Measurements from ENCODE around the gene SNED1. TPM values are rescaled to one million over a fixed set of nuclear protein-coding genes. Genes with fewer than 3 reads are reported as not detected.
"Not testable (repeated sequence)": the region's sequence is repeated elsewhere in the genome, so short reads cannot be mapped to it uniquely, and the experiment has no call there.

SNED1 gene
- total and polyA plus RNA-seq, 3 experiments from 2014 or later: 0.90 to 3.5 (median 1.8) TPM

GRCh38 chr2:241088791-241089732 is 90.6 kb downstream of the SNED1 start:
- H3K4me1 Mint-ChIP-seq: peaks cover 4 to 25% (median 17%) of the 10 kb centered on the region in 3 donors
- POLR2A ChIA-PET: interaction anchor here (0.6 kb wide), 1 partner anchor 13 kb away, joined by 4 read pairs; no protein-coding TSS in a partner anchor

GRCh38 chr2:241091201-241091600 is 92.8 kb downstream of the SNED1 start:
- H3K36me3 Mint-ChIP-seq: peaks cover 15 to 91% (median 21%) of the 10 kb centered on the region in 3 donors

More at GRCh38 chr2:241088791-241089732, 90.6 kb downstream of the SNED1 start:
- CTCF ChIA-PET: interaction anchor here (1.0 to 1.6 kb wide), 3 partner anchors 11 to 61 kb away, joined by 3 to 6 read pairs (median 3); partner anchors contain the start of genes PASK and PPP1R7
- H3K36me3 Mint-ChIP-seq: peaks cover 16 to 85% (median 23%) of the 10 kb centered on the region in 3 donors
- Histone ChIP-seq H3K4me1 (ENCODE audit: insufficient read depth, low read length) (no peaks in the 10 kb centered on the region), H3K27ac (ENCODE audit: low read depth, low read length) (no peak overlapping the region), H3K4me3 (ENCODE audit: low read length) (no peak overlapping the region), H3K36me3 (ENCODE audit: insufficient read depth, low read length) (peaks cover 51% of the 10 kb centered on the region), H3K9me3 (ENCODE audit: low read length) (no peaks in the 10 kb centered on the region), H3K27me3 (ENCODE audit: insufficient read depth, low read length, poor library complexity, severe bottlenecking) (no peaks in the 10 kb centered on the region)
- H3K27me3 Mint-ChIP-seq: peaks cover 0 to 2% of the 10 kb centered on the region in 2 donors
- peak overlapping the region in 1 of 7 donors; percentile 27 for H3K4me3 Mint-ChIP-seq
- peak overlapping the region in 3 of 8 donors; percentile 12 to 35 (median 21) for H3K27ac Mint-ChIP-seq
- H3K9me3 Mint-ChIP-seq: no peaks in the 10 kb centered on the region
- peak in 1 of 5 donors; percentile 49 for DNase-seq

GRCh38 chr2:241091734-241092445 is 93.5 kb downstream of the SNED1 start:
- no peak overlapping the region for H3K4me3 ChIP-seq (ENCODE audit: low read length)
- no peak overlapping the region for H3K27ac ChIP-seq (ENCODE audit: low read depth, low read length)
- Mint-ChIP-seq H3K27ac (peak overlapping the region in 3 of 8 donors; percentile 50 to 88 (median 51)), H3K4me3 (no peak overlapping the region), H3K27me3 (peaks cover 0 to 2% of the 10 kb centered on the region in 2 donors), H3K36me3 (peaks cover 9 to 91% (median 21%) of the 10 kb centered on the region in 3 donors), H3K4me1 (peaks cover 24 to 48% (median 42%) of the 10 kb centered on the region in 3 donors), H3K9me3 (no peaks in the 10 kb centered on the region)
- H3K27me3 ChIP-seq (ENCODE audit: insufficient read depth, low read length, poor library complexity, severe bottlenecking): no peaks in the 10 kb centered on the region
- H3K36me3 ChIP-seq (ENCODE audit: insufficient read depth, low read length): peaks cover 53% of the 10 kb centered on the region
- ChIA-PET CTCF (interaction anchor here (1.5 to 1.8 kb wide), 2 partner anchors 58 to 59 kb away, joined by 3 read pairs; partner anchors contain the start of gene PASK), POLR2A (no interaction called here)
- H3K9me3 ChIP-seq (ENCODE audit: low read length): no peaks in the 10 kb centered on the region
- no peak for DNase-seq
- H3K4me1 ChIP-seq (ENCODE audit: insufficient read depth, low read length): peaks cover 25% of the 10 kb centered on the region

More at GRCh38 chr2:241091201-241091600, 92.8 kb downstream of the SNED1 start:
- ChIA-PET CTCF (interaction anchor here (1.5 to 1.8 kb wide), 2 partner anchors 58 to 60 kb away, joined by 3 read pairs; partner anchors contain the start of gene PASK), POLR2A (no interaction called here)
- H3K27me3 Mint-ChIP-seq: peaks cover 0 to 2% of the 10 kb centered on the region in 2 donors
- Histone ChIP-seq H3K27ac (ENCODE audit: low read depth, low read length) (no peak overlapping the region), H3K9me3 (ENCODE audit: low read length) (no peaks in the 10 kb centered on the region), H3K4me3 (ENCODE audit: low read length) (no peak overlapping the region), H3K27me3 (ENCODE audit: insufficient read depth, low read length, poor library complexity, severe bottlenecking) (no peaks in the 10 kb centered on the region), H3K36me3 (ENCODE audit: insufficient read depth, low read length) (peaks cover 55% of the 10 kb centered on the region), H3K4me1 (ENCODE audit: insufficient read depth, low read length) (peaks cover 18% of the 10 kb centered on the region)
- H3K27ac Mint-ChIP-seq: peak overlapping the region in 4 of 8 donors; percentile 10 to 88 (median 34)
- H3K4me3 Mint-ChIP-seq: no peak overlapping the region
- H3K9me3 Mint-ChIP-seq: no peaks in the 10 kb centered on the region
- peaks cover 19 to 41% (median 35%) of the 10 kb centered on the region in 3 donors for H3K4me1 Mint-ChIP-seq
- DNase-seq: no peak

GRCh38 chr2:241092677-241093076 is 94.3 kb downstream of the SNED1 start:
- Mint-ChIP-seq H3K4me1 (peaks cover 31 to 56% (median 50%) of the 10 kb centered on the region in 3 donors), H3K27ac (peak overlapping the region in 2 of 8 donors; percentile 23 to 78), H3K4me3 (no peak overlapping the region), H3K27me3 (peaks cover 0 to 2% of the 10 kb centered on the region in 2 donors), H3K9me3 (no peaks in the 10 kb centered on the region), H3K36me3 (peaks cover 9 to 91% (median 24%) of the 10 kb centered on the region in 3 donors)
- DNase-seq: no peak
- Histone ChIP-seq H3K9me3 (ENCODE audit: low read length) (no peaks in the 10 kb centered on the region), H3K4me3 (ENCODE audit: low read length) (no peak overlapping the region), H3K27ac (ENCODE audit: low read depth, low read length) (no peak overlapping the region), H3K27me3 (ENCODE audit: insufficient read depth, low read length, poor library complexity, severe bottlenecking) (no peaks in the 10 kb centered on the region), H3K4me1 (ENCODE audit: insufficient read depth, low read length) (peaks cover 33% of the 10 kb centered on the region), H3K36me3 (ENCODE audit: insufficient read depth, low read length) (peaks cover 52% of the 10 kb centered on the region)
- CTCF ChIA-PET: interaction anchor here (0.7 to 1.1 kb wide), 3 partner anchors 10 to 58 kb away, joined by 3 read pairs; partner anchors contain the start of gene PPP1R7
- POLR2A ChIA-PET: interaction anchor here (0.8 to 1.4 kb wide), 2 partner anchors 10 to 57 kb away, joined by 3 to 4 read pairs; partner anchors contain the start of gene MTERF4

- not testable (repeated sequence) for H3K27me3 ChIP-seq (ENCODE audit: insufficient read depth, low read length, poor library complexity, severe bottlenecking); DNase-seq; H3K9me3 ChIP-seq (ENCODE audit: low read length); H3K27me3 Mint-ChIP-seq; H3K4me3 ChIP-seq (ENCODE audit: low read length); H3K4me3 Mint-ChIP-seq; H3K9me3 Mint-ChIP-seq; H3K27ac ChIP-seq (ENCODE audit: low read depth, low read length)
- peaks cover 33 to 59% (median 56%) of the 10 kb centered on the region in 3 donors for H3K4me1 Mint-ChIP-seq
- Histone ChIP-seq H3K36me3 (ENCODE audit: insufficient read depth, low read length) (peaks cover 52% of the 10 kb centered on the region), H3K4me1 (ENCODE audit: insufficient read depth, low read length) (peaks cover 35% of the 10 kb centered on the region)
- peaks cover 9 to 90% (median 21%) of the 10 kb centered on the region in 3 donors for H3K36me3 Mint-ChIP-seq
- POLR2A ChIA-PET: interaction anchor here (0.6 to 1.4 kb wide), 3 partner anchors 9 to 56 kb away, joined by 3 to 4 read pairs (median 3); partner anchors contain the start of gene MTERF4
- peak overlapping the region in 1 of 8 donors; percentile 78 for H3K27ac Mint-ChIP-seq
- CTCF ChIA-PET: interaction anchor here (0.7 to 2.5 kb wide), 5 partner anchors 10 to 57 kb away, joined by 3 to 18 read pairs (median 3); partner anchors contain the start of gene PPP1R7
Observed at GRCh38 chr2:241093133-241093781, 94.8 kb downstream of the SNED1 start.

- POLR2A ChIA-PET: interaction anchor here (0.6 kb wide), 1 partner anchor 18 kb away, joined by 3 read pairs; no protein-coding TSS in a partner anchor
- Mint-ChIP-seq H3K27me3 (peaks cover 0 to 2% of the 10 kb centered on the region in 2 donors), H3K27ac (peak overlapping the region in 1 of 8 donors; percentile 50), H3K4me1 (peaks cover 39 to 66% (median 65%) of the 10 kb centered on the region in 3 donors), H3K9me3 (no peaks in the 10 kb centered on the region), H3K36me3 (peaks cover 9 to 90% (median 23%) of the 10 kb centered on the region in 3 donors), H3K4me3 (no peak overlapping the region)
- H3K36me3 ChIP-seq (ENCODE audit: insufficient read depth, low read length): peaks cover 45% of the 10 kb centered on the region
- peaks cover 35% of the 10 kb centered on the region for H3K4me1 ChIP-seq (ENCODE audit: insufficient read depth, low read length)
- no peak overlapping the region for H3K27ac ChIP-seq (ENCODE audit: low read depth, low read length)
- no peak overlapping the region for H3K4me3 ChIP-seq (ENCODE audit: low read length)
- H3K27me3 ChIP-seq (ENCODE audit: insufficient read depth, low read length, poor library complexity, severe bottlenecking): no peaks in the 10 kb centered on the region
- no peaks in the 10 kb centered on the region for H3K9me3 ChIP-seq (ENCODE audit: low read length)
- no peak for DNase-seq
- CTCF ChIA-PET: interaction anchor here (1.8 to 2.5 kb wide), 2 partner anchors 14 to 16 kb away, joined by 4 to 18 read pairs; no protein-coding TSS in a partner anchor
Observed at GRCh38 chr2:241094172-241094571, 95.8 kb downstream of the SNED1 start.
